ENCODE results near the gene ZNF710.
A peak's percentile ranks its signal among the peaks of the same experiment; 100 is the strongest.

Gene ZNF710

GRCh38 chr15:90080818-90081393, 79.8 kb downstream of the ZNF710 start:
- no peak for DNase-seq (ENCODE audit: low read depth)

GRCh38 chr15:90082140-90082715, 81.1 kb downstream of the ZNF710 start:
- no peak for DNase-seq (ENCODE audit: low read depth)

- no peak for DNase-seq (ENCODE audit: low read depth)
Measured at GRCh38 chr15:90083419-90083818, 82.3 kb downstream of the ZNF710 start.

- DNase-seq (ENCODE audit: low read depth): no peak
Measured at GRCh38 chr15:90083954-90084607, 83.0 kb downstream of the ZNF710 start.

GRCh38 chr15:90084876-90085423, 83.8 kb downstream of the ZNF710 start:
- DNase-seq (ENCODE audit: low read depth): no peak

- DNase-seq (ENCODE audit: low read depth): no peak
Measured at GRCh38 chr15:90085565-90085964, 84.4 kb downstream of the ZNF710 start.

- DNase-seq (ENCODE audit: low read depth): no peak
Measured at GRCh38 chr15:90086868-90087268, 85.7 kb downstream of the ZNF710 start.

GRCh38 chr15:90087454-90088154, 86.5 kb downstream of the ZNF710 start:
- DNase-seq (ENCODE audit: low read depth): no peak

GRCh38 chr15:90090226-90090848, 89.2 kb downstream of the ZNF710 start:
- DNase-seq (ENCODE audit: low read depth): no peak

- no peak for DNase-seq (ENCODE audit: low read depth)
Measured at GRCh38 chr15:90091156-90091931, 90.2 kb downstream of the ZNF710 start.

- DNase-seq (ENCODE audit: low read depth): no peak
Measured at GRCh38 chr15:90095521-90095959, 94.4 kb downstream of the ZNF710 start.

- DNase-seq (ENCODE audit: low read depth): no peak
Measured at GRCh38 chr15:90097475-90097874, 96.4 kb downstream of the ZNF710 start.

- DNase-seq (ENCODE audit: low read depth): no peak
Measured at GRCh38 chr15:90099072-90099867, 98.1 kb downstream of the ZNF710 start.

GRCh38 chr15:90099868-90100831, 99.0 kb downstream of the ZNF710 start:
- no peak for DNase-seq (ENCODE audit: low read depth)

GRCh38 chr15:90101130-90101968, 100.2 kb downstream of the ZNF710 start:
- DNase-seq (ENCODE audit: low read depth): no peak

- peak; percentile 59 for DNase-seq (ENCODE audit: low read depth)
Measured at GRCh38 chr15:90101969-90102890, 101.1 kb downstream of the ZNF710 start, which contains the start of gene IDH2. Gene IDH2, minus strand, starts transcription at chr15:90102468. Its CDS starts 78 bp downstream, at chr15:90102390.

- DNase-seq (ENCODE audit: low read depth): no peak
Measured at GRCh38 chr15:90103701-90104329, 102.7 kb downstream of the ZNF710 start.

Data from stimulated activated CD8-positive, alpha-beta memory T cell treated with anti-CD3 and anti-CD28 coated beads, Interleukin-12 subunit alpha, Interleukin-12 subunit beta, amount 100 ng/mL, for 4 hours (primary cell).